Lower lobe of right lung (tissue), 2 donors: ENCODE results near the gene CHI3L1. TPM values are rescaled to one million over a fixed set of nuclear protein-coding genes. Genes with fewer than 3 reads are reported as not detected.
A peak's percentile ranks its signal among the peaks of the same experiment; 100 is the strongest.

Experiments used
- ATAC-seq, 2 donors: fragments of 200-7000 bp; cut with Tn5 transposase; one replicate each; pipeline ENCODE4 v1.9.1; 2020 to 2022; ENCODE audit warnings: mild to moderate bottlenecking in 2 of 2, moderate library complexity in 2 of 2
- DNase-seq: peaks from one replicate; pipeline ENCODE4 v3.0.0-alpha.2; 2020
- H3K27ac ChIP-seq: fragments of 200-600 bp; one replicate; pipeline ENCODE4 v1.8.0; 2022
- H3K27me3 ChIP-seq: fragments of 200-600 bp; one replicate; pipeline ENCODE4 v1.8.0; 2022; ENCODE audit warnings: low read depth
- H3K36me3 ChIP-seq: fragments of 200-600 bp; one replicate; pipeline ENCODE4 v1.8.0; 2022; ENCODE audit warnings: mild to moderate bottlenecking
- H3K4me1 ChIP-seq: fragments of 200-600 bp; one replicate; pipeline ENCODE4 v1.8.0; 2022
- H3K4me3 ChIP-seq: fragments of 200-600 bp; one replicate; pipeline ENCODE4 v1.8.0; 2022; ENCODE audit warnings: mild to moderate bottlenecking
- H3K9me3 ChIP-seq: fragments of 200-600 bp; one replicate; pipeline ENCODE4 v1.8.0; 2022
- CTCF ChIP-seq: fragments of 200-600 bp; IDR thresholded peaks from one replicate; pipeline ENCODE4 v1.8.0; 2022; ENCODE audit warnings: antibody characterized with exemption, mild to moderate bottlenecking
- intact Hi-C: fragments of 100-400 bp; cut with DNase I; formaldehyde crosslinking; loops from one replicate; pipeline ENCODE4 v1.11.0; 2022
- total RNA-seq: library from RNA; stranded (reverse); fragmentation: NEBNext Ultra II Directional; extraction: Animal tissue kit (Norgen Biotek cat#: 25700); gene quantifications from one replicate; pipeline ENCODE4 v1.2.1, GENCODE V29; 2021
- donor health status: DM: no; HTN: yes; CAD: no; lungs with severe emphysema.

Gene CHI3L1
- total RNA-seq, 1 donor from 2014 or later, result 22.2 TPM

GRCh38 chr1:203133970-203134725, 52.4 kb downstream of the CHI3L1 start:
- intact Hi-C loops, result no loop called here
- ATAC-seq, result peak; percentile 45 to 53
- Histone ChIP-seq H3K4me1 (peaks cover 29% of the 10 kb centered on the region), H3K27ac (no peak overlapping the region), H3K27me3 (peaks cover 4% of the 10 kb centered on the region), H3K9me3 (no peaks in the 10 kb centered on the region), H3K36me3 (no peaks in the 10 kb centered on the region), H3K4me3 (no peak overlapping the region)
- TF ChIP-seq CTCF, result no peak
- no peak for DNase-seq

- Histone ChIP-seq H3K27me3 (peaks cover 26% of the 10 kb centered on the region), H3K4me3 (no peak overlapping the region), H3K4me1 (peaks cover 54% of the 10 kb centered on the region), H3K36me3 (no peaks in the 10 kb centered on the region), H3K27ac (no peak overlapping the region), H3K9me3 (no peaks in the 10 kb centered on the region)
- DNase-seq (no peak), ATAC-seq (no peak)
- TF ChIP-seq CTCF, result no peak
- intact Hi-C loops, result no loop called here
These were observed 54.8 kb downstream of the CHI3L1 start for GRCh38 chr1:203131548-203132200.

- H3K4me3 ChIP-seq, result no peak overlapping the region
- DNase-seq (no peak), ATAC-seq (no peak)
- TF ChIP-seq CTCF, result no peak
- intact Hi-C loops, result no loop called here
- no peaks in the 10 kb centered on the region for H3K36me3 ChIP-seq
- H3K27me3 ChIP-seq, result peaks cover 38% of the 10 kb centered on the region
- H3K4me1 ChIP-seq, result peaks cover 66% of the 10 kb centered on the region
- H3K27ac ChIP-seq, result no peak overlapping the region
- H3K9me3 ChIP-seq, result no peaks in the 10 kb centered on the region
These were observed 56.0 kb downstream of the CHI3L1 start for GRCh38 chr1:203130358-203130985.

GRCh38 chr1:203129501-203130231, 56.8 kb downstream of the CHI3L1 start:
- intact Hi-C loops, result no loop called here
- peaks cover 45% of the 10 kb centered on the region for H3K27me3 ChIP-seq

More at GRCh38 chr1:203129501-203130231, 56.8 kb downstream of the CHI3L1 start:
- no peak for DNase-seq
- Histone ChIP-seq H3K36me3 (no peaks in the 10 kb centered on the region), H3K9me3 (no peaks in the 10 kb centered on the region), H3K4me1 (peaks cover 68% of the 10 kb centered on the region), H3K27ac (no peak overlapping the region), H3K4me3 (peak overlapping the region; percentile 52)
- TF ChIP-seq CTCF, result no peak
- peak; percentile 23 to 40 for ATAC-seq

Other genes starting within 250 kb of the CHI3L1 start
- gene ADIPOR1, start 228.4 kb downstream of the CHI3L1 start, total RNA-seq, result 110 TPM
- gene CYB5R1, start 219.4 kb downstream of the CHI3L1 start, total RNA-seq, result 67.9 TPM
- gene TMEM183A, start 179.3 kb downstream of the CHI3L1 start, total RNA-seq, result 52.0 TPM
- gene PPFIA4, start 160.2 kb downstream of the CHI3L1 start, total RNA-seq, result 1.3 TPM
- gene MYOG, start 100.7 kb downstream of the CHI3L1 start, total RNA-seq, result not detected
- gene ADORA1, start 59.0 kb downstream of the CHI3L1 start, total RNA-seq, result 4.1 TPM
- not detected for gene MYBPH, start 10.9 kb downstream of the CHI3L1 start, total RNA-seq
- 225 TPM for gene CHIT1, start 43.0 kb upstream of the CHI3L1 start, total RNA-seq
- gene BTG2, start 118.8 kb upstream of the CHI3L1 start, total RNA-seq, result 96.7 TPM
- 28.9 TPM for gene FMOD, start 164.4 kb upstream of the CHI3L1 start, total RNA-seq